Measurements from ENCODE around the gene IRX4. TPM values are rescaled to one million over a fixed set of nuclear protein-coding genes. Genes with fewer than 3 reads are reported as not detected.

The IRX4 gene
- total and polyA plus RNA-seq, 2 experiments from 2014 or later = not detected

DNA sequence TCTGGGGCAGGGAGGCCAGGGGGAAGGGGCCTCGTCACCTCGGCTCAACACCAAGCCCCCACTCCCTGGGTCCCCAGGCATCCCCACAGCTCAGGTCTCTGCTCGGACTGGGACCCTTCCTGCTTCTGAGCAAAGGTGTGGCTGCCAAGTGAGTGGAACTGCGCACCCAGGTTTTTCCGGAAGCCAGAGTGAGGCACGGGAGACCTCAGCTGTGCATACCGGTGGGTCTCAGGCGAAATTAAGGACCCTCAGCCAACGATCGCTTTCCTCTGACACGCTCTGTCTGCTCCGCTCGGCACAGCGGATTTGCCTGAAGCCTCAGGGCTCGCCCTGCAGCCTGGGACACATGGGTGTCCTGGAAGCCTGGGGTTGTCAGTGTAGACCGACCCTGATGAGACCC, 41.0 kb upstream of the IRX4 start:
- Histone ChIP-seq H3F3A (ENCODE audit: insufficient read depth) (no peaks in the 10 kb centered on the region), H3K4me1 (ENCODE audit: insufficient read depth) (no peaks in the 10 kb centered on the region), H3K27me3 (replicated peaks; ENCODE audit: insufficient read depth) (no peaks in the 10 kb centered on the region; the same call in 1 of the 2 replicates), H3K9ac (no peak overlapping the region), H3K27ac (no peak overlapping the region), H4K20me1 (ENCODE audit: insufficient read depth) (no peaks in the 10 kb centered on the region), H3K4me3 (no peak overlapping the region), H3K4me2 (ENCODE audit: unreplicated experiment) (no peak overlapping the region), H2AFZ (no peak overlapping the region), H3K79me2 (ENCODE audit: insufficient read depth) (no peaks in the 10 kb centered on the region), H3K36me3 (ENCODE audit: low read depth) (no peaks in the 10 kb centered on the region), H3K9me3 (ENCODE audit: low read depth) (no peaks in the 10 kb centered on the region), H3K9me2 (ENCODE audit: insufficient read depth) (no peaks in the 10 kb centered on the region)
- TF ChIP-seq EZH2 (IDR thresholded peaks at IDR 0.05; ENCODE audit: insufficient read depth, poor library complexity, severe bottlenecking) = no peak
- TF ChIP-seq EZH2phosphoT487 (IDR thresholded peaks at IDR 0.05; ENCODE audit: insufficient read depth, low read depth) = no peak
- WGBS, 2 experiments (ENCODE audit: low coverage in 1 of 2, low lambda C conversion rate in 2 of 2, missing lambda C conversion rate in 2 of 2) = 53% methylated on average over 16 of the region's 16 CpGs
- no peak for DNase-seq
- in situ Hi-C loops (cut with MboI) = no loop called here

GRCh38 chr5:1923341-1923740, 40.6 kb upstream of the IRX4 start:
- Histone ChIP-seq H3K27me3 (replicated peaks; ENCODE audit: insufficient read depth) (no peaks in the 10 kb centered on the region; the same call in 1 of the 2 replicates), H3K79me2 (ENCODE audit: insufficient read depth) (no peaks in the 10 kb centered on the region), H3K4me1 (ENCODE audit: insufficient read depth) (no peaks in the 10 kb centered on the region), H4K20me1 (ENCODE audit: insufficient read depth) (no peaks in the 10 kb centered on the region), H2AFZ (no peak overlapping the region), H3K36me3 (ENCODE audit: low read depth) (no peaks in the 10 kb centered on the region), H3K9me3 (ENCODE audit: low read depth) (no peaks in the 10 kb centered on the region), H3F3A (ENCODE audit: insufficient read depth) (no peaks in the 10 kb centered on the region), H3K4me3 (no peak overlapping the region), H3K9me2 (ENCODE audit: insufficient read depth) (no peaks in the 10 kb centered on the region), H3K4me2 (ENCODE audit: unreplicated experiment) (no peak overlapping the region), H3K9ac (no peak overlapping the region), H3K27ac (no peak overlapping the region)
- no peak for DNase-seq
- 62% methylated on average over 15 of the region's 15 CpGs for WGBS, 2 experiments (ENCODE audit: low coverage in 1 of 2, low lambda C conversion rate in 2 of 2, missing lambda C conversion rate in 2 of 2)
- TF ChIP-seq EZH2phosphoT487 (IDR thresholded peaks at IDR 0.05; ENCODE audit: insufficient read depth, low read depth) (no peak), EZH2 (IDR thresholded peaks at IDR 0.05; ENCODE audit: insufficient read depth, poor library complexity, severe bottlenecking) (no peak)
- in situ Hi-C loops (cut with MboI) = no loop called here

DNA sequence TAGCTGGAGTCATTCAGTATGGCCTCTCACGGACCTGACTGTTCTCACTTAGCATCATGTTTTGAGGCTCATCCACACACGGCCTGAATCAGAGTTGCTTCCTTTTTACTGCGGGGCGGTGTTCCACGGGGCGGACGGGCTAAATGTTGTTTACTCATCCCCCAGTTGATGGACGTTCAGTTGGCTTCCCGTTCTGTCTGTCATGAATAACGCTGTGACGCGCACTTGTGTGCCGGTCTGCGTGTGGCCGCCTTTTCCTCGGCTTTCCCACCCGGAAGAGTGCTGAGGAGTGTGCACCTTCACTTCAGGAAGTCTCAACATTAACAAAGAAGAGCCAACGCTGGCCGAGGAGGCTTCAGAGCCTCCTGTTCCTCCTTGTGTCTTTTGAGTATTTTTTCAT, 39.0 kb upstream of the IRX4 start:
- Histone ChIP-seq H3F3A (ENCODE audit: insufficient read depth) (no peaks in the 10 kb centered on the region), H3K27ac (no peak overlapping the region), H3K4me2 (ENCODE audit: unreplicated experiment) (no peak overlapping the region), H3K9ac (no peak overlapping the region), H3K79me2 (ENCODE audit: insufficient read depth) (no peaks in the 10 kb centered on the region), H3K27me3 (replicated peaks; ENCODE audit: insufficient read depth) (no peaks in the 10 kb centered on the region; the same call in 1 of the 2 replicates), H3K4me1 (ENCODE audit: insufficient read depth) (no peaks in the 10 kb centered on the region), H3K4me3 (no peak overlapping the region), H3K9me3 (ENCODE audit: low read depth) (no peaks in the 10 kb centered on the region), H3K9me2 (ENCODE audit: insufficient read depth) (no peaks in the 10 kb centered on the region), H2AFZ (no peak overlapping the region), H3K36me3 (ENCODE audit: low read depth) (no peaks in the 10 kb centered on the region), H4K20me1 (ENCODE audit: insufficient read depth) (no peaks in the 10 kb centered on the region)
- 69 to 75% methylated on average over 19 of the region's 19 CpGs for WGBS, 2 experiments (ENCODE audit: low coverage in 1 of 2, low lambda C conversion rate in 2 of 2, missing lambda C conversion rate in 2 of 2)
- in situ Hi-C loops (cut with MboI) = no loop called here
- DNase-seq = no peak
- no peak for TF ChIP-seq EZH2phosphoT487 (IDR thresholded peaks at IDR 0.05; ENCODE audit: insufficient read depth, low read depth)
- no peak for TF ChIP-seq EZH2 (IDR thresholded peaks at IDR 0.05; ENCODE audit: insufficient read depth, poor library complexity, severe bottlenecking)

DNA sequence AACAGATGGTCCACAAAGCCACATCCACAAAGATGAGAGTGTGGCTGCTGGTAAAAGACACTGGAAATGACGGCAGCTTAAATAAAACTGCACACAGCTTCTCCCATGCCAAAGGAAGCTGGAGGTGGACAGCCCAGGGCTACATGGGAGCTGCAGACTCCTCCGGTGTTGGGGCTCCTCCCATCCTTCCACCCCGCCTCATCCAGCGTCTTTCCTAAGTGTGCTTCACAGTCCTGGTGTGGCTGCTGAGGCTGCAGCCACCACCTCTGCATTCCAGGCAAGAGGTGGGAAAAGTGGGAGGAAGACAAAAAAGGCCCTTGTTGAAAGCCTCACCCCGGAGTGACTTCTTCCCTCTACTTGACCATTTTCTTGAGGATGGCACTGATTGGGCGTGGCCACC, 37.0 kb upstream of the IRX4 start:
- H3K27me3 ChIP-seq (replicated peaks; ENCODE audit: insufficient read depth) = no peaks in the 10 kb centered on the region; the same call in 1 of the 2 replicates
- H3K4me2 ChIP-seq (ENCODE audit: unreplicated experiment) = no peak overlapping the region
- in situ Hi-C loops (cut with MboI) = no loop called here
- no peak overlapping the region for H3K9ac ChIP-seq
- no peak for TF ChIP-seq EZH2phosphoT487 (IDR thresholded peaks at IDR 0.05; ENCODE audit: insufficient read depth, low read depth)
- TF ChIP-seq EZH2 (IDR thresholded peaks at IDR 0.05; ENCODE audit: insufficient read depth, poor library complexity, severe bottlenecking) = no peak
- WGBS, 2 experiments (ENCODE audit: low coverage in 1 of 2, low lambda C conversion rate in 2 of 2, missing lambda C conversion rate in 2 of 2) = 50 to 54% methylated on average over 6 of the region's 6 CpGs
- no peaks in the 10 kb centered on the region for H3K79me2 ChIP-seq (ENCODE audit: insufficient read depth)
- no peak overlapping the region for H3K4me3 ChIP-seq
- no peaks in the 10 kb centered on the region for H3K4me1 ChIP-seq (ENCODE audit: insufficient read depth)
- no peaks in the 10 kb centered on the region for H3K9me3 ChIP-seq (ENCODE audit: low read depth)
- no peak overlapping the region for H2AFZ ChIP-seq
- H3F3A ChIP-seq (ENCODE audit: insufficient read depth) = no peaks in the 10 kb centered on the region
- H3K9me2 ChIP-seq (ENCODE audit: insufficient read depth) = no peaks in the 10 kb centered on the region
- H3K27ac ChIP-seq = no peak overlapping the region
- no peak for DNase-seq
- H4K20me1 ChIP-seq (ENCODE audit: insufficient read depth) = no peaks in the 10 kb centered on the region
- H3K36me3 ChIP-seq (ENCODE audit: low read depth) = no peaks in the 10 kb centered on the region

GRCh38 chr5:1919209-1919566, 36.5 kb upstream of the IRX4 start:
- no peak overlapping the region for H3K27ac ChIP-seq
- TF ChIP-seq EZH2 (IDR thresholded peaks at IDR 0.05; ENCODE audit: insufficient read depth, poor library complexity, severe bottlenecking) (no peak), EZH2phosphoT487 (IDR thresholded peaks at IDR 0.05; ENCODE audit: insufficient read depth, low read depth) (no peak)
- no peaks in the 10 kb centered on the region for H3K36me3 ChIP-seq (ENCODE audit: low read depth)
- 50 to 55% methylated on average over 9 of the region's 9 CpGs for WGBS, 2 experiments (ENCODE audit: low coverage in 1 of 2, low lambda C conversion rate in 2 of 2, missing lambda C conversion rate in 2 of 2)
- no peak for DNase-seq
- H3K27me3 ChIP-seq (replicated peaks; ENCODE audit: insufficient read depth) = no peaks in the 10 kb centered on the region; the same call in 1 of the 2 replicates
- no peaks in the 10 kb centered on the region for H4K20me1 ChIP-seq (ENCODE audit: insufficient read depth)
- no peaks in the 10 kb centered on the region for H3F3A ChIP-seq (ENCODE audit: insufficient read depth)
- H3K4me1 ChIP-seq (ENCODE audit: insufficient read depth) = no peaks in the 10 kb centered on the region
- H3K9ac ChIP-seq = no peak overlapping the region
- in situ Hi-C loops (cut with MboI) = no loop called here
- H3K9me3 ChIP-seq (ENCODE audit: low read depth) = no peaks in the 10 kb centered on the region
- no peak overlapping the region for H3K4me2 ChIP-seq (ENCODE audit: unreplicated experiment)
- no peak overlapping the region for H2AFZ ChIP-seq
- no peak overlapping the region for H3K4me3 ChIP-seq
- no peaks in the 10 kb centered on the region for H3K79me2 ChIP-seq (ENCODE audit: insufficient read depth)
- no peaks in the 10 kb centered on the region for H3K9me2 ChIP-seq (ENCODE audit: insufficient read depth)

Data from GM23248 (cell line).